Breast epithelium (tissue), 4 donors: ENCODE results near the gene JPH4. TPM values are rescaled to one million over a fixed set of nuclear protein-coding genes. Genes with fewer than 3 reads are reported as not detected.

Source experiments
- DNase-seq, 2 donors: peaks; one replicate each; pipeline ENCODE4 v3.0.0-alpha.2; 2019; ENCODE audit warnings: low spot score in 2 of 2
- H3K27ac ChIP-seq, 2 donors: fragments of 200-600 bp; sonication (generic) in 1 of 2; one replicate each; pipeline ENCODE4 v1.5.1; 2016 to 2019; ENCODE audit warnings: mild to moderate bottlenecking in 1 of 2
- H3K27me3 ChIP-seq, 2 donors: fragments of 200-600 bp; sonication (generic) in 1 of 2; one replicate each; pipeline versions ENCODE4 v1.5.1 to v1.6.0; 2017 to 2019; ENCODE audit warnings: control low read depth in 1 of 2, mild to moderate bottlenecking in 1 of 2
- H3K36me3 ChIP-seq: fragments of 200-600 bp; one replicate; pipeline ENCODE4 v1.5.1; 2019
- H3K4me1 ChIP-seq, 2 donors: fragments of 200-600 bp; sonication (generic); one replicate each; pipeline ENCODE4 v1.5.1; 2016 to 2019; ENCODE audit warnings: control low read depth in 1 of 2
- H3K4me3 ChIP-seq, 3 donors: fragments of 200-600 bp; sonication (generic); 1 replicate in 2 of 3; 2 replicates in 1 of 3; pipeline ENCODE4 v1.5.1; 2016 to 2019; ENCODE audit warnings: mild to moderate bottlenecking in 3 of 3, moderate library complexity in 2 of 3
- H3K9me3 ChIP-seq, 2 donors: fragments of 200-600 bp; sonication (generic) in 1 of 2; one replicate each; pipeline ENCODE4 v1.5.1; 2016 to 2019; ENCODE audit warnings: control low read depth in 1 of 2
- CTCF ChIP-seq, 3 donors: fragments of 450-650 bp; IDR thresholded peaks; one replicate each; pipeline ENCODE4 v1.5.1; 2016 to 2017; ENCODE audit warnings: antibody characterized with exemption in 3 of 3, mild to moderate bottlenecking in 3 of 3, moderate library complexity in 3 of 3
- POLR2A ChIP-seq: fragments of 450-650 bp; IDR thresholded peaks from one replicate; pipeline ENCODE4 v1.6.1; 2016; ENCODE audit warnings: antibody characterized with exemption, mild to moderate bottlenecking, moderate library complexity
- POLR2AphosphoS5 ChIP-seq, 3 donors: sonication (generic); formaldehyde crosslinking; IDR thresholded peaks; one replicate each; pipeline ENCODE4 v1.6.1; 2017; ENCODE audit warnings: antibody characterized with exemption in 3 of 3
- intact Hi-C: fragments of 100-400 bp; cut with DNase I; formaldehyde crosslinking; loops from one replicate; pipeline ENCODE4 v1.15.1; 2023; ENCODE audit warnings: low total_unique reads
- total RNA-seq, 3 donors: library from RNA; depleted of rRNA; stranded (reverse); fragments of >200 nt; gene quantifications; one replicate each; pipeline ENCODE4 v1.1.0, GENCODE V29; 2016

Gene JPH4
- total RNA-seq, 3 donors from 2014 or later = 0.66 to 0.96 (median 0.73) TPM

DNA sequence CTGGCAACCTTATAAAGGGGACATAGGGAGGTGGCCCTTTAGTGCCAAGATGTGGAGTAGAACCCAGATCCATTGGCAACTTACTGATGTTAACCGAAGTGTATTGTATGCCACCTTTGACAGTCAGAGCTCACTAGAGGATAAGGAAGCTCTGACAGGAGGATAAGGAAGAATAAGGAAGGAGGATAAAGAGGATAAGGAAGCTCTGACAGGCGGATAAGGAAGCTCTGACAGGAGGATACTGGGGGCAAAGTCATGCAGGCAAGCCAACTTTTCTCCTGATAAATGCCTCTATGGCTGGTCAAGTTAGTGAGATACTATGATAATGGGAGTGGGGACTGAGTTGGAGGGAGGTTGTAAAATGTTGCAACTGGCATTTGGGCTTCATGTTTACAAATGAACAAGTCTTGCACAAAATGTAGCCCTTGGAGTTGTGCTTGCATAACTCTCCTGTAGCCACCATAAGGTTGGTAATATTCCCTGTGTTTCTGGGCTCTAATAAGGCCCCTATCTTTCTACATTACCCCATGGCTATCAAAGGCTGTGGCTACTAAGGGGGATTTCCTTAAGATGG, 39.9 kb upstream of the JPH4 start:
- no peak for DNase-seq
- no peak for TF ChIP-seq CTCF (IDR thresholded peaks at IDR 0.05)
- no peak for TF ChIP-seq POLR2AphosphoS5 (IDR thresholded peaks at IDR 0.05)
- TF ChIP-seq POLR2A = no peak

DNA sequence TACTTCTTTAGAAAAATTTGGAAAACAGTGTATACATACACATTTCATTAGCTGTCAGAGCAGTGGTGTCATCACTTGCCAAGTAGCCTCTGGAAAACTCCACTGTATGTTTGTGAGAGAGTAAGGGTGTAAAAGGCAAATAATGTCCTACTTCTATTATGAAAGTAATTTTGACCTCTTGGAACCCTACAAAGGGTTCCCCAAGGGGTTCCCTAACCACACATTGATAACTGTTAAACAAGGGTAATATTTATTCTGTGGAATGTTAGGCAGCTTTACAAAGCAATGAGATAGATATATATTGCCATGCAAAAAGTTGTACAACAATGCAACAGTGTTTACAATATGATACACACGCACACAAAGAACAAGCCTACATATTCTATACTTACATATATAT, 38.9 kb upstream of the JPH4 start:
- H3K4me1 ChIP-seq = no peaks in the 10 kb centered on the region
- TF ChIP-seq POLR2A (no peak), POLR2AphosphoS5 (IDR thresholded peaks at IDR 0.05) (no peak), CTCF (IDR thresholded peaks at IDR 0.05) (no peak)
- no peaks in the 10 kb centered on the region for H3K27me3 ChIP-seq
- H3K9me3 ChIP-seq = no peaks in the 10 kb centered on the region
- no peak for DNase-seq
- no peaks in the 10 kb centered on the region for H3K36me3 ChIP-seq
- H3K27ac ChIP-seq = no peak overlapping the region
- no peak overlapping the region for H3K4me3 ChIP-seq
- intact Hi-C loops = no loop called here

More for the DNA sequence above, 39.9 kb upstream of the JPH4 start:
- no peaks in the 10 kb centered on the region for H3K4me1 ChIP-seq
- H3K27ac ChIP-seq = no peak overlapping the region
- H3K4me3 ChIP-seq = no peak overlapping the region
- intact Hi-C loops = no loop called here
- no peaks in the 10 kb centered on the region for H3K9me3 ChIP-seq
- no peaks in the 10 kb centered on the region for H3K27me3 ChIP-seq
- H3K36me3 ChIP-seq = no peaks in the 10 kb centered on the region

- Histone ChIP-seq H3K36me3 (no peaks in the 10 kb centered on the region), H3K4me3 (no peak overlapping the region), H3K27ac (no peak overlapping the region), H3K9me3 (no peaks in the 10 kb centered on the region), H3K4me1 (no peaks in the 10 kb centered on the region), H3K27me3 (no peaks in the 10 kb centered on the region)
- intact Hi-C loops = no loop called here
- DNase-seq = no peak
- TF ChIP-seq POLR2A (no peak), POLR2AphosphoS5 (IDR thresholded peaks at IDR 0.05) (no peak)
Measured at GRCh38 chr14:23615856-23616255, 37.3 kb upstream of the JPH4 start.

DNA sequence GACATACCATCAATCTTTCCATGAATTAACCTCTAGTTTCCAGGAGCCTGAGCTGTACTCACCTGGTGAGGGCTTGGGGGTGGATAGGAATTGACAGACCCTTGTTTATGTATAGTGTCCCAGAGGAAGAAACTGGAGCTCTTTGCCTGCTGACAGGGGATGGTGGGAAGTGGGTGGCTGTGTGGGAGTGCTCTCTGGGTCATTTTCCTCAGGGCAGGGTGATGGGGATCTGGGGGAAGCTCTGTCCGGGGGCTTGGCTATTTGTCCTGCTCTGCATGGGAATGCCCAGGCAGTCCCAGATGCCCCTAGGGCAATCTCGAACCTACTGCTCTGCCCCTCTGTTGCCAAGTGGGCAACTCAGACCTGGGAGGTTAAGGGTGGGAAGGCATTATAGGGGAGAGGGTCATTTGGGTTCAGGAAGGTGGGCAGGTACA, 35.8 kb upstream of the JPH4 start:
- H3K4me3 ChIP-seq = no peak overlapping the region
- no peaks in the 10 kb centered on the region for H3K4me1 ChIP-seq
- no peaks in the 10 kb centered on the region for H3K27me3 ChIP-seq
- no peaks in the 10 kb centered on the region for H3K36me3 ChIP-seq
- no peak for DNase-seq
- no peaks in the 10 kb centered on the region for H3K9me3 ChIP-seq
- TF ChIP-seq POLR2A (no peak), CTCF (IDR thresholded peaks at IDR 0.05) (no peak), POLR2AphosphoS5 (IDR thresholded peaks at IDR 0.05) (no peak)
- intact Hi-C loops = no loop called here
- H3K27ac ChIP-seq = no peak overlapping the region

- intact Hi-C loops = no loop called here
- H3K27ac ChIP-seq = no peak overlapping the region
- H3K4me1 ChIP-seq = no peaks in the 10 kb centered on the region
- no peaks in the 10 kb centered on the region for H3K27me3 ChIP-seq
- H3K4me3 ChIP-seq = no peak overlapping the region
- no peak for DNase-seq
- no peaks in the 10 kb centered on the region for H3K9me3 ChIP-seq
- no peak for TF ChIP-seq POLR2A
- no peak for TF ChIP-seq POLR2AphosphoS5 (IDR thresholded peaks at IDR 0.05)
- TF ChIP-seq CTCF (IDR thresholded peaks at IDR 0.05) = no peak
- H3K36me3 ChIP-seq = no peaks in the 10 kb centered on the region
Measured at GRCh38 chr14:23613242-23614070, 34.9 kb upstream of the JPH4 start.
